Measurements from ENCODE around the gene MCF2L.
A peak's percentile ranks its signal among the peaks of the same experiment; 100 is the strongest.
"Not testable (repeated sequence)": the region's sequence is repeated elsewhere in the genome, so short reads cannot be mapped to it uniquely, and the experiment has no call there.

The MCF2L gene

DNA sequence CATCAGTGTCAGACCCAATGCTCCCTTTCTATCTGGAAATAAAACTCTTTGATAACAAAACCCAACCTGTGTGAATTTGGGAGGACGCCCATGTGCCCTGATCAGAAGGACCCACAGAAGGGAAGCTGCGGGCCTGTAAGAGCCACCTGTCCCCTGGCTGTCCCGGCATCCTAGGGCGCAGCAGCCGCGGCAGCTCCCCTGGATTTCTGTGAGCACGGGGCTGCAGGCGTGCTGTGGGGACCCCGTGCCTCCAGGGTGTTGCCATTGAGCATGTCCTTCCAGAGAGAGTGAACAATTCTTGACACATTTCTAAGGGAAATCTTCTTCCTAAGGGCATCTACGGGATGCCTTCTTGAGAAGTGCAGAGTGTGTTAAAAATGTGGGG is 60.0 kb downstream of the MCF2L start:
- TF ChIP-seq, protein P1, sequence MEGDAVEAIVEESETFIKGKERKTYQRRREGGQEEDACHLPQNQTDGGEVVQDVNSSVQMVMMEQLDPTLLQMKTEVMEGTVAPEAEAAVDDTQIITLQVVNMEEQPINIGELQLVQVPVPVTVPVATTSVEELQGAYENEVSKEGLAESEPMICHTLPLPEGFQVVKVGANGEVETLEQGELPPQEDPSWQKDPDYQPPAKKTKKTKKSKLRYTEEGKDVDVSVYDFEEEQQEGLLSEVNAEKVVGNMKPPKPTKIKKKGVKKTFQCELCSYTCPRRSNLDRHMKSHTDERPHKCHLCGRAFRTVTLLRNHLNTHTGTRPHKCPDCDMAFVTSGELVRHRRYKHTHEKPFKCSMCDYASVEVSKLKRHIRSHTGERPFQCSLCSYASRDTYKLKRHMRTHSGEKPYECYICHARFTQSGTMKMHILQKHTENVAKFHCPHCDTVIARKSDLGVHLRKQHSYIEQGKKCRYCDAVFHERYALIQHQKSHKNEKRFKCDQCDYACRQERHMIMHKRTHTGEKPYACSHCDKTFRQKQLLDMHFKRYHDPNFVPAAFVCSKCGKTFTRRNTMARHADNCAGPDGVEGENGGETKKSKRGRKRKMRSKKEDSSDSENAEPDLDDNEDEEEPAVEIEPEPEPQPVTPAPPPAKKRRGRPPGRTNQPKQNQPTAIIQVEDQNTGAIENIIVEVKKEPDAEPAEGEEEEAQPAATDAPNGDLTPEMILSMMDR (conservative IDR thresholded peaks at IDR 0.05; ENCODE audit: low read length): no peak
- no peak overlapping the region for H3K4me3 ChIP-seq (ENCODE audit: low read length)
- no peak for DNase-seq (ENCODE audit: low read depth)

DNA sequence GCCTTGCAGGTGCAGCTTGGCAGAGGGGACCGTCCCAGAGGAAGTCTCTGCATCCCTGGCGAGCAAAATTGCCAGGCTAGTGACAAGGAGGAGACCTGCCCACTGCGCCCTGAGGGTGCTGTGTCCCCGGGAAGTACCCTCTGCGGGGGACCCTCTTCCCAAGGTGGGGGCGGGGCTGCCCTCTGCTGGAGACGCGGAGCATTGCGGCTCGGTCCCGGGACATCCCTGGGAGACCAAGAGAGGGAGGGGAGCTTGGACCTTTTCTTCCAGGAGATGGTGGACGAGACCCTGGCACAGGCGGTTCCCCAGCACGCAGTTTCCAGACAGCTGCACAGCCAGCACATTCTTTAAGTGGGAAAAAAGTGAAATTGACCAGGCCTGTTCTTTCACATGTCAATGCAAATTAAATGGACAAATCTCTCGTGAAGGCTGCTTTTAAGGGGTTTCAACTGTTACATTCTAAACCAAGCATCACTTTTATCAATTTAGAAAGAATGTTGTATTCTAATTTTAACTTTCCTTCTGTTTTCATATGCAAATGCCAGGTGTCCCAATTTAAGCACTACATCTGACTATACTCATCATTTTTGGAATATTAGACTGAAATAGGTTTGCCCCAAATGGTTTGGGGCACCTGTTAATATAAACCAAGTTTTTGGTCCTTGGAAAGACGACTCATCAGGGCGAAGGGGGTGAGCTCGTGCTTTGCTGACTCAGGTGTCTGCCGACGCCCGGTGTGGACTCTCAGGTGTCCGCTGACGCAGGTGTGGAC is 60.7 kb downstream of the MCF2L start:
- TF ChIP-seq, protein P1 (conservative IDR thresholded peaks at IDR 0.05; ENCODE audit: low read length): peak; percentile 67
- no peak for DNase-seq (ENCODE audit: low read depth)
- H3K4me3 ChIP-seq (ENCODE audit: low read length): no peak overlapping the region

DNA sequence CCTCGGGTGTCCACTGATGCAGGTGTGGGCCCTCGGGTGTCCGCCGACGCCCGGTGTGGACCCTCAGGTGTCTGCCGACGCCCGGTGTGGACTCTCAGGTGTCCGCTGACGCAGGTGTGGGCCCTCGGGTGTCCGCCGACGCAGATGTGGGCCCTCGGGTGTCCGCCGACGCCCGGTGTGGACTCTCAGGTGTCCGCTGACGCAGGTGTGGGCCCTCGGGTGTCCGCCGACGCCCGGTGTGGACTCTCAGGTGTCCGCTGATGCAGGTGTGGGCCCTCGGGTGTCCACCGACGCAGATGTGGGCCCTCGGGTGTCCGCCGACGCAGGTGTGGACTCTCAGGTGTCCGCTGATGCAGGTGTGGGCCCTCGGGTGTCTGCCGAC is 61.2 kb downstream of the MCF2L start:
- not testable (repeated sequence) for H3K4me3 ChIP-seq (ENCODE audit: low read length); DNase-seq (ENCODE audit: low read depth)

DNA sequence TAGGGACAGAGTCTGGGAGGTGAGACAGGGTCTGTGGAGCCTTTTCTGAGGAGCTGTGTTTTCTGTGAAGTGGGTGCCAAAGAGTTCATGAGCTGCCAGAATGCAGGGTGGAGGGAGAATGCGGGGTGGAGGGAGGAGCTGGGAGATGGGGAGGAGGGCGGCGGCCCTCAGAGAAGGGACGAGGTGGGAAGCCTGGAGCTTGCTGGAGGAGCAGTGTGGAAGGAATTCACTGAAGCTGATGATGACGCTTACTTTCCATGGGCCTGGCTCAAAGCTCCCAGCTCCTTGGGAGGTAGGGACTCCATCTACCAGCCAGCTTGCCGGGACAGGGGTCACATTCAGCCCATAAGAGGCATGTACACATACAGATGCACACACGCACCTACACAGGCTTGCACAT is 62.5 kb downstream of the MCF2L start:
- H3K4me3 ChIP-seq (ENCODE audit: low read length): no peak overlapping the region
- TF ChIP-seq, protein P1 (conservative IDR thresholded peaks at IDR 0.05; ENCODE audit: low read length): no peak
- no peak for DNase-seq (ENCODE audit: low read depth)

DNA sequence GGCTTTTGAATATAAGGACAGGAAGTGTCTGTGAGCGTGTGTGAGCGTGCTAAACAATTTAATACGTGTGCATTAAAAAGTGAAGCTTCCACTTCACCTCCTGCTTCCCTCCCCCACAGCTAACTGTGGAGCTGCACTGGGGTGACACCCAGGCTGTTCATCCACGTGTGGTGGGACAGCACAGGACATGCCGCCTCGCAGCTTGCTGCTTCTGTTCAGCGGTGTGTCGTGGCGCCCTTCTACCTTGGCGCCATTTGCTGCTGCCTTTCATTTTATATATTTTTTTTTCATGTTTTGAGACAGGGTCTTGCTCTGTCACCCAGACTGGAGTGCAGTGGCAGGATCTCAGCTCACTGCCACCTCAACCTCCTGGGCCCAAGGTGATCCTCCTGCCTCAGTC is 63.3 kb downstream of the MCF2L start:
- H3K4me3 ChIP-seq (ENCODE audit: low read length): no peak overlapping the region
- TF ChIP-seq, protein P1 (conservative IDR thresholded peaks at IDR 0.05; ENCODE audit: low read length): no peak
- no peak for DNase-seq (ENCODE audit: low read depth)

DNA sequence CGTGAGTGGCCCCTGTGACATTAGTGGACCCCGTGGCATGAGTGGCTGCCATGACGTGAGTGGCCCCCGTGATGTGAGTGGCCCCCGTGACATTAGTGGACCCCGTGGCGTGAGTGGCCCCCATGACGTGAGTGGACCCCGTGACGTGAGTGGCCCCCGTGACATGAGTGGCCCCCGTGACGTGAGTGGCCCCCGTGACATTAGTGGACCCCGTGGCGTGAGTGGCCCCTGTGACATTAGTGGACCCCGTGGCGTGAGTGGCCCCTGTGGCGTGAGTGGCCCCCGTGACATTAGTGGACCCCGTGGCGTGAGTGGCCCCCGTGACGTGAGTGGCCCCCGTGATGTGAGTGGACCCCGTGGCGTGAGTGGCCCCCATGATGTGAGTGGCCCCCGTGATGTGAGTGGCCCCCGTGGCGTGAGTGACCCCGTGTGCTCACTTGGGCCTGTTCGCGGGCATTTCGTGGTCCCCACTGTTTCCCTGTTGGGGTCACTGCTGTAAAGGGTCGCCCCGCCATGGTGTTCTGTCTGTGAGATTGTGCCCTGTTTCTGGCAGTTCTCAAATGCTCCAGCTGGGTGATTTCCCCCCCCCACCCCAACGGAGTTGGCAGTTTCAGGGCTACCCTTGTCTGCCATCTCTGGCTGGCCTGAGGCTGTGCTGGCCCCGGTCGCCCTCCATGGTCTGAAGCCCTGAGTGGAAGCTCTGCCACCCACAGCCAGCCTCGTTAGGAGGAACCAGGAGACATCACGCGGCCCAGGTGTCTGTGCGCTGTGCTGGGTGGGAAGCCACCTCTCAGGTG is 64.2 kb downstream of the MCF2L start:
- TF ChIP-seq, protein P1 (conservative IDR thresholded peaks at IDR 0.05; ENCODE audit: low read length): no peak
- no peak for DNase-seq (ENCODE audit: low read depth)
- H3K4me3 ChIP-seq (ENCODE audit: low read length): no peak overlapping the region

DNA sequence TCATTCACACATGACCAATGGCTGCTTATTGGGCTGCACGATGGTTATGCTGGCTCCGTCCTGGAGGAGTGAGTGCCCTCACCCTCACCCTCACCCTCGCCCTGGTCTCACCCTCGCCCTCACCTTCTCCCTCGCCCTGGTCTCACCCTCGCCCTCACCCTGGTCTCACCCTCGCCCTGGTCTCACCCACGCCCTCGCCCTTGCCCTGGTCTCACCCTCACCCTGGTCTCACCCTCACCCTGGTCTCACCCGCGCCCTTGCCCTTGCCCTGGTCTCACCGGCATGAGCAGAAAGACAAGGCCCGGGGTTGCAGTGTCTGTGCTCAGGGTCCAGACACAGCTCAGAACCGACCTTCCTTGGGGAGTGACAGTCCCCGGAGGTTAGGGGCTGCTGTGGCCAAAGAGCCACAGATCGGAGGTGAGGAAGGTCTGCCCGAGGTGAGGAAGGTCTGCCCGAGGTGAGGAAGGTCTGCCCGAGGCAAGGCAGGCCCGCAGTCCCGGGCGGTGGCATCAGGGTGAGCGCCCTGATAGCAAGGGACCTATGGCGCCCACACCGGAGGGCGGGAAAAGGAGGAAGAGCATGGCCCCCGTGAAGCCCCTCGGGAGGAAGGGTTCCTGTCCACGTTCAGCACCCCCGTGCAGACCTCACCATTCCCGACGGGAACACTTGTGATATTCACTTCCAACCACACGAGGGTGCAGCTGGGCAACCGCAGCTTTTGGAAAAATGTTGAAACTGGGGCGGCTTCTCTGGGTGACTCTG is 65.6 kb downstream of the MCF2L start:
- no peak overlapping the region for H3K4me3 ChIP-seq (ENCODE audit: low read length)
- TF ChIP-seq, protein P1 (conservative IDR thresholded peaks at IDR 0.05; ENCODE audit: low read length): peak; percentile 80
- DNase-seq (ENCODE audit: low read depth): peak; percentile 65

All from AG10803 (cell line).